GM19324 (cell line): ENCODE measurements around the gene GABBR1.

ENCODE experiments used
- ATAC-seq: cut with Tn5 transposase; IDR thresholded peaks from one replicate; pipeline ENCODE4 v1.9.1; 2021; ENCODE audit warnings: mild to moderate bottlenecking, moderate library complexity; ENCODE audit not compliant: unreplicated experiment, low FRiP score

The GABBR1 gene

GRCh38 chr6:29577544-29577943 lies 55.4 kb downstream of the GABBR1 start:
- ATAC-seq = no peak

GRCh38 chr6:29576056-29576455 lies 56.9 kb downstream of the GABBR1 start:
- no peak for ATAC-seq

- no peak for ATAC-seq
These were observed 65.0 kb downstream of the GABBR1 start for GRCh38 chr6:29567991-29568390.

- ATAC-seq = no peak
These were observed 65.4 kb downstream of the GABBR1 start for GRCh38 chr6:29567541-29567940.

GRCh38 chr6:29566856-29567255 lies 66.1 kb downstream of the GABBR1 start:
- no peak for ATAC-seq

- ATAC-seq = no peak
These were observed 68.1 kb downstream of the GABBR1 start for GRCh38 chr6:29564875-29565274.

GRCh38 chr6:29563435-29563965 lies 69.5 kb downstream of the GABBR1 start:
- ATAC-seq = no peak

- no peak for ATAC-seq
These were observed 71.3 kb downstream of the GABBR1 start for GRCh38 chr6:29561606-29562181.

GRCh38 chr6:29561091-29561490 lies 71.9 kb downstream of the GABBR1 start:
- no peak for ATAC-seq

GRCh38 chr6:29559524-29560287 lies 73.3 kb downstream of the GABBR1 start, which contains the start of gene UBD:
TSS of gene UBD (minus strand) at chr6:29559732. CDS start at chr6:29559701, 31 bp downstream.
- no peak for ATAC-seq

- ATAC-seq = no peak
These were observed 74.4 kb downstream of the GABBR1 start for GRCh38 chr6:29558439-29559079.

GRCh38 chr6:29557320-29557719 lies 75.7 kb downstream of the GABBR1 start:
- ATAC-seq = no peak

GRCh38 chr6:29554764-29555163 lies 78.2 kb downstream of the GABBR1 start:
- ATAC-seq = no peak

- no peak for ATAC-seq
These were observed 79.5 kb downstream of the GABBR1 start for GRCh38 chr6:29553268-29554057.

GRCh38 chr6:29552512-29553051 lies 80.4 kb downstream of the GABBR1 start:
- ATAC-seq = peak; percentile 67

- ATAC-seq = no peak
These were observed 85.4 kb downstream of the GABBR1 start for GRCh38 chr6:29547573-29547972.

- ATAC-seq = no peak
These were observed 95.1 kb downstream of the GABBR1 start for GRCh38 chr6:29537714-29538403.

- no peak for ATAC-seq
These were observed 100.5 kb downstream of the GABBR1 start for GRCh38 chr6:29532320-29532951.

GRCh38 chr6:29531668-29532067 lies 101.3 kb downstream of the GABBR1 start:
- ATAC-seq = no peak
